Epithelial cell of esophagus (primary cell): ENCODE measurements around the gene BCAT1.
A peak's percentile ranks its signal among the peaks of the same experiment; 100 is the strongest.

Source experiments
- DNase-seq: peaks from one replicate; pipeline ENCODE4 v3.0.0; 2010; ENCODE audit warnings: low read depth
- H3K4me3 ChIP-seq: 2 replicates; pipeline ENCODE4 v1.5.1; 2011; ENCODE audit warnings: mild to moderate bottlenecking, low read length, control low read depth
- TF ChIP-seq, protein P1 (sequence below): IDR thresholded peaks from 2 replicates; pipeline ENCODE4 v1.5.1; 2011; ENCODE audit warnings: low read depth, mild to moderate bottlenecking, low read length, control low read depth, inconsistent platforms; ENCODE audit not compliant: insufficient read depth; ENCODE audit errors: missing control alignments

BCAT1 gene

GRCh38 chr12:24890048-24890803 is 58.7 kb downstream of the BCAT1 start:
- H3K4me3 ChIP-seq = no peak overlapping the region
- DNase-seq = no peak
- TF ChIP-seq, protein P1, sequence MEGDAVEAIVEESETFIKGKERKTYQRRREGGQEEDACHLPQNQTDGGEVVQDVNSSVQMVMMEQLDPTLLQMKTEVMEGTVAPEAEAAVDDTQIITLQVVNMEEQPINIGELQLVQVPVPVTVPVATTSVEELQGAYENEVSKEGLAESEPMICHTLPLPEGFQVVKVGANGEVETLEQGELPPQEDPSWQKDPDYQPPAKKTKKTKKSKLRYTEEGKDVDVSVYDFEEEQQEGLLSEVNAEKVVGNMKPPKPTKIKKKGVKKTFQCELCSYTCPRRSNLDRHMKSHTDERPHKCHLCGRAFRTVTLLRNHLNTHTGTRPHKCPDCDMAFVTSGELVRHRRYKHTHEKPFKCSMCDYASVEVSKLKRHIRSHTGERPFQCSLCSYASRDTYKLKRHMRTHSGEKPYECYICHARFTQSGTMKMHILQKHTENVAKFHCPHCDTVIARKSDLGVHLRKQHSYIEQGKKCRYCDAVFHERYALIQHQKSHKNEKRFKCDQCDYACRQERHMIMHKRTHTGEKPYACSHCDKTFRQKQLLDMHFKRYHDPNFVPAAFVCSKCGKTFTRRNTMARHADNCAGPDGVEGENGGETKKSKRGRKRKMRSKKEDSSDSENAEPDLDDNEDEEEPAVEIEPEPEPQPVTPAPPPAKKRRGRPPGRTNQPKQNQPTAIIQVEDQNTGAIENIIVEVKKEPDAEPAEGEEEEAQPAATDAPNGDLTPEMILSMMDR = no peak

- TF ChIP-seq, protein P1 = no peak
- peak; percentile 25 for DNase-seq
- no peak overlapping the region for H3K4me3 ChIP-seq
Measured at GRCh38 chr12:24889411-24889810, 59.5 kb downstream of the BCAT1 start.

DNA sequence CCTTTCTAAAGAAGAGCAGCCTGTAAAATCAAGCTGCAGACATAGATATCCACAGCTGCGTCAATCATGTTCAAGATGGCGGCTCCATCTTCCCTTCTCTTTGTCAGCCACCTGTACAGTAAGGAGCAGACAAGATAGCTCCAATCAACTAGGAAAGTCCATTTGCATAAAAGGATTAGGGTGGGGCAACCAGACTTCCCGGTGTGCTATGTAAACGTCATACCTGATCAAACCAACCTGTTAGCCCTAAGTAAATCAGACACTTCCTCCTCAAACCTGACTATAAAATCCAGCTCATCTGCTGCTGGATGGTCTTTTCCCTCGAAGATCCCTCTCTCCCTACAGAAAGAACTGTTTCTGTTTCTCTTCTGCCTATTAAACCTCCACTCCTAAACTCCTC is 60.1 kb downstream of the BCAT1 start:
- H3K4me3 ChIP-seq = no peak overlapping the region
- TF ChIP-seq, protein P1 = no peak
- DNase-seq = peak; percentile 32

DNA sequence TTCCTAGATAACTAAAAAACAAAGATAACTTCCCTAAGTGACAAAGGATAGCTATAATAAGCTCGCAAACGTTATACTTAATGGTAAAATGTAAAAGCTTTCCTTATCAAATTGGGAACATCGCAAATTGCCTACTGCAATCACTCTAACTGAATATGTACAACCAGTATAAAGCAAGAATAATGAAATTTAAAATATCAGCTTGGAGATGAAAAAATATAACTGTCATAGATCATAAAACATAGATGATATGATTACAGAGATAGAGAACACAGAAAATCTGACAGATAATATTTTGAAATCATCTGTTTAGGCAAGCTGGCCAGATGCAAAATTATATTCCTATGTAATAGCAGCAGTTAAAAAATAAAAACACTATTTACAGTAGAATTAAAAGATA is 64.0 kb downstream of the BCAT1 start:
- no peak for DNase-seq
- H3K4me3 ChIP-seq = no peak overlapping the region
- TF ChIP-seq, protein P1 = no peak

- TF ChIP-seq, protein P1 = no peak
- H3K4me3 ChIP-seq = no peak overlapping the region
- DNase-seq = no peak
Measured at GRCh38 chr12:24881724-24882371, 67.1 kb downstream of the BCAT1 start.

DNA sequence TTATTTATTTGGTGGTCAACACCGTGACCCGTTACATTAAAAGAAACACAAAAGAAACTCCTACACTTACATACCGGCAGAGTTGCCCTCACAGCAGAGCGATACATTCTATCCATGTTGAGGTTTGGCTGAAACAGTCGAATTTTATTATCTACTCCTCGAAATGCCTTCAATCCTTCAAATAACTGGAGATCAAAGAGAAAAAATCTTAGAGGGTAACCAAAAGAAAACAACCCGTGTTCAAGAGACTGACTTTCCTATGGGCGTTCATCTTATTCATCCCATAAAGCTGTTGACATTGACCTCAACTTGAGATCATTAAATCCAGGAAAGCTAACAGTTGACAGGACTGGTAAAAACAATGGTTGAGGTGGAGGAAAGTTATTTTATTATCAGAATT is 67.7 kb downstream of the BCAT1 start:
- TF ChIP-seq, protein P1 = no peak
- H3K4me3 ChIP-seq = no peak overlapping the region
- DNase-seq = no peak

- TF ChIP-seq, protein P1 = no peak
- DNase-seq = no peak
- no peak overlapping the region for H3K4me3 ChIP-seq
Measured at GRCh38 chr12:24880732-24881131, 68.2 kb downstream of the BCAT1 start.
